HCT116 (cell line): ENCODE data around the gene ADAMTS1. TPM values are rescaled to one million over a fixed set of nuclear protein-coding genes. Genes with fewer than 3 reads are reported as not detected.

Experiments
- ATAC-seq: fragments of 200-7000 bp; cut with Tn5 transposase; 2 replicates; pipeline ENCODE4 v1.9.1; 2020; ENCODE audit warnings: mild to moderate bottlenecking, moderate library complexity
- BruUV-seq: library from RNA; stranded (reverse); fragments of 400-500 nt; replicated peaks from 2 replicates; lab custom pipeline; 2021; lab: Mats Ljungman, UMichigan
- CTCF ChIA-PET: fragments of 300-600 bp; sonication (Branson Sonifier 250); formaldehyde crosslinking; loops from one replicate; lab custom pipeline; 2021; ENCODE audit warnings: antibody characterized with exemption; lab: Charles Lee
- POLR2A ChIA-PET: fragments of 300-600, 350-600 bp; sonication (Branson Sonifier 250); formaldehyde crosslinking; loops from one replicate; lab custom pipeline; 2021; ENCODE audit warnings: antibody characterized with exemption; lab: Charles Lee
- RAD21 ChIA-PET, 2 experiments: fragments of 300-600 bp; sonication (Branson Sonifier 250); formaldehyde crosslinking; loops; one replicate each; lab custom pipeline; 2023; ENCODE audit warnings: low total read pairs in 2 of 2; ENCODE audit not compliant: uncharacterized antibody in 2 of 2, unreplicated experiment in 2 of 2, low non-redundant PET in 1 of 2; lab: Charles Lee
- DNase-seq: peaks from one replicate; pipeline ENCODE4 v3.0.0-alpha.2; 2010; ENCODE audit warnings: low read depth, low spot score
- H2AFZ ChIP-seq: fragments of 200-600 bp; shearing (Covaris generic), sonication (generic); 2 replicates; pipeline ENCODE4 v1.6.1; 2017; ENCODE audit warnings: low read depth, mixed run types, mixed read lengths, antibody characterized with exemption, low read length; ENCODE audit not compliant: poor library complexity, severe bottlenecking
- H3K27ac ChIP-seq: 2 replicates; pipeline ENCODE4 v1.5.1; 2012; ENCODE audit warnings: low read depth, low read length
- H3K27me3 ChIP-seq: fragments of 200-600 bp; sonication (generic); 2 replicates; pipeline ENCODE4 v1.6.1; 2016; ENCODE audit warnings: mixed run types, low read length, mixed read lengths; ENCODE audit not compliant: insufficient read depth
- H3K36me3 ChIP-seq, 2 experiments: fragments of 200-500 bp in 1 of 2; fragments of 200-600 bp in 1 of 2; sonication (Bioruptor generic) in 1 of 2; sonication (generic) in 1 of 2; 2 replicates each; pipeline versions ENCODE4 v1.5.1 to v1.6.1; 2014 to 2016; ENCODE audit warnings: low read length in 2 of 2, inconsistent platforms in 1 of 2, mixed read lengths in 1 of 2, mixed run types in 1 of 2; ENCODE audit not compliant: insufficient read depth in 2 of 2, control insufficient read depth in 1 of 2
- H3K4me1 ChIP-seq, 2 experiments: fragments of 200-600 bp in 1 of 2; sonication (generic) in 1 of 2; 2 replicates each; pipeline versions ENCODE4 v1.5.1 to v1.6.1; 2012 to 2017; ENCODE audit warnings: low read length in 2 of 2, inconsistent platforms in 1 of 2, mild to moderate bottlenecking in 1 of 2, mixed read lengths in 1 of 2, mixed run types in 1 of 2, moderate library complexity in 1 of 2; ENCODE audit not compliant: insufficient read depth in 2 of 2, control insufficient read depth in 1 of 2
- H3K4me2 ChIP-seq: fragments of 200-600 bp; sonication (generic); 2 replicates; pipeline ENCODE4 v1.6.1; 2017; ENCODE audit warnings: mixed run types, low read length, mixed read lengths
- H3K4me3 ChIP-seq, 2 experiments: fragments of 200-600 bp in 1 of 2; sonication (generic) in 1 of 2; replicated peaks in 1 of 2; 2 replicates each; pipeline ENCODE4 v1.5.1; 2011 to 2016; ENCODE audit warnings: low read length in 2 of 2, control low read depth in 1 of 2, low read depth in 1 of 2, mild to moderate bottlenecking in 1 of 2, mixed read lengths in 1 of 2, mixed run types in 1 of 2
- H3K79me2 ChIP-seq: fragments of 200-600 bp; sonication (generic); 2 replicates; pipeline ENCODE4 v1.6.1; 2017; ENCODE audit warnings: mild to moderate bottlenecking, mixed run types, low read length, moderate library complexity, mixed read lengths; ENCODE audit not compliant: insufficient read depth
- H3K9ac ChIP-seq: fragments of 200-600 bp; sonication (generic); 2 replicates; pipeline ENCODE4 v1.6.1; 2016; ENCODE audit warnings: low read length, mixed read lengths
- H3K9me2 ChIP-seq: fragments of 200-600 bp; sonication (generic), shearing (Covaris generic); 2 replicates; pipeline ENCODE4 v1.6.1; 2017; ENCODE audit warnings: mixed run types, mild to moderate bottlenecking, moderate library complexity; ENCODE audit not compliant: insufficient read depth
- H3K9me3 ChIP-seq, 2 experiments: fragments of 200-500 bp in 1 of 2; fragments of 200-600 bp in 1 of 2; sonication (Bioruptor generic) in 1 of 2; sonication (generic) in 1 of 2; 2 replicates each; pipeline ENCODE4 v1.6.1; 2014 to 2017; ENCODE audit warnings: low read length in 2 of 2, mixed read lengths in 2 of 2, inconsistent platforms in 1 of 2, low read depth in 1 of 2, mild to moderate bottlenecking in 1 of 2, mixed run types in 1 of 2, moderate library complexity in 1 of 2; ENCODE audit not compliant: control insufficient read depth in 1 of 2, insufficient read depth in 1 of 2
- H4K20me1 ChIP-seq: fragments of 200-600 bp; sonication (generic), shearing (Covaris generic); 2 replicates; pipeline ENCODE4 v1.6.1; 2017; ENCODE audit warnings: mixed run types, mild to moderate bottlenecking, moderate library complexity; ENCODE audit not compliant: insufficient read depth
- CEBPB ChIP-seq: IDR thresholded peaks from 2 replicates; pipeline ENCODE4 v1.6.1; 2012; ENCODE audit warnings: low read depth
- EZH2phosphoT487 ChIP-seq: fragments of 200-600 bp; IDR thresholded peaks from 2 replicates; pipeline ENCODE4 v1.6.1; 2018; ENCODE audit warnings: antibody characterized with exemption, borderline replicate concordance
- FOSL1 ChIP-seq: IDR thresholded peaks from 2 replicates; pipeline ENCODE4 v1.6.1; 2012; ENCODE audit warnings: low read depth
- JUND ChIP-seq: IDR thresholded peaks from 2 replicates; pipeline ENCODE4 v1.6.1; 2012
- POLR2AphosphoS5 ChIP-seq: IDR thresholded peaks from 2 replicates; pipeline ENCODE4 v1.6.1; 2011; ENCODE audit warnings: mild to moderate bottlenecking, low read depth, low read length, moderate library complexity
- RAD21 ChIP-seq: IDR thresholded peaks from 2 replicates; pipeline ENCODE4 v1.6.1; 2012; ENCODE audit warnings: low read depth, mild to moderate bottlenecking
- SRF ChIP-seq: IDR thresholded peaks from 2 replicates; pipeline ENCODE4 v1.6.1; 2012; ENCODE audit warnings: low read depth
- YY1 ChIP-seq: IDR thresholded peaks from 2 replicates; pipeline ENCODE4 v1.6.1; 2011; ENCODE audit warnings: low read length, low read depth, moderate library complexity, mild to moderate bottlenecking; ENCODE audit not compliant: insufficient replicate concordance; ENCODE audit errors: extremely low read depth
- ZFX ChIP-seq: fragments of 450-650 bp; IDR thresholded peaks from 2 replicates; pipeline ENCODE4 v1.6.1; 2017
- ZNF274 ChIP-seq: fragments of 200-500 bp; sonication (Bioruptor generic); IDR thresholded peaks from 2 replicates; pipeline ENCODE4 v1.6.1; 2014; ENCODE audit warnings: mild to moderate bottlenecking, low read depth, low read length, inconsistent platforms
- intact Hi-C: fragments of 100-400 bp; cut with micrococcal nuclease; formaldehyde crosslinking; loops from 2 replicates; pipeline ENCODE4 v1.10.0; 2022
- total RNA-seq: library from RNA; stranded (reverse); gene quantifications from one replicate; pipeline ENCODE4 v1.2.1, GENCODE V29; 2021; ENCODE audit not compliant: unreplicated experiment
- TF ChIP-seq, protein P1 (sequence below): IDR thresholded peaks from 2 replicates; pipeline ENCODE4 v1.6.1; 2011; ENCODE audit warnings: mild to moderate bottlenecking, low read length, moderate library complexity; ENCODE audit not compliant: insufficient replicate concordance; ENCODE audit errors: extremely low read depth
- TF ChIP-seq, protein P2 (sequence below): IDR thresholded peaks from 2 replicates; pipeline ENCODE4 v1.6.1; 2012
- TF ChIP-seq, protein P3 (sequence below), 3 experiments: fragments of 200-600 bp in 1 of 3; sonication (generic) in 1 of 3; IDR thresholded peaks in 2 of 3; conservative IDR thresholded peaks in 1 of 3; 2 replicates each; pipeline ENCODE4 v1.5.1; 2012 to 2017; ENCODE audit warnings: low read depth in 2 of 3, low read length in 2 of 3, antibody characterized with exemption in 1 of 3, borderline replicate concordance in 1 of 3, control low read depth in 1 of 3, mild to moderate bottlenecking in 1 of 3, mixed read lengths in 1 of 3, mixed run types in 1 of 3, moderate library complexity in 1 of 3; ENCODE audit not compliant: insufficient read depth in 1 of 3

ADAMTS1 gene
- total RNA-seq, 1 experiment from 2014 or later, result 0.98 TPM

DNA sequence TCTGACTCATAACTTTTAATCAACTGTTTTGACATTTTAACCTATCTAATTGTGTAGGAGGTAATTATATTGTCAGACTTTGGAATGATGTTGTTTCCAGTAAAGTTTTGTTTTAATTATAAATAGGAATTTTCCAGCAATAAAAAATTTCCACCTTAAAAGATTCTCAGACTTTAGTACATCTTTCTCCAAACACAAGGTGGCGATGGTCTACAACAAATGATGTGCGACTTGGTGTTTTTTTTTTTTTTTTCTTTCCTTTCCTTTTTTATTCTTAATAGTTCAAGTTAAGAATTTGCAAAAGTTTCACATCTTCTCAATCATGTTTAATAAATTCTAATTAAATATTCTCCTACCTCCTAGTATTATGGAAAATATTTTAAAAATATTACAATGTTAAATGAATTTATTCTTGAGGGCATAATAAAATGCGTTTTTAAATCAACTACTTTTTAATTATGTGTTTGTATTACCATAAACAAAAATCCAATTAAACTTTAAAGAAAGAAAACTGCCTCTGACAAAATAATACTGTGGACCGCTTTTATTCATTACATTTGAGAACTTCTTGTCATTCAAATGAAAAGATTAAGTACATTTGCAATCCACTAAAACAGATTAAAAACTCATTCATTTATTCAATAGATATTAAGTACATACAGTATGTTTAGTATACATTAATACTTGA is 4.4 kb upstream of the ADAMTS1 start:
- H3K4me3 ChIP-seq, result no peak overlapping the region
- H3K4me1 ChIP-seq, result no peaks in the 10 kb centered on the region
- DNase-seq (peak; percentile 6), ATAC-seq (no peak)
- H3K79me2 ChIP-seq, result no peaks in the 10 kb centered on the region
- H3K27me3 ChIP-seq, result no peaks in the 10 kb centered on the region
- no peaks in the 10 kb centered on the region for H3K36me3 ChIP-seq
- ChIA-PET CTCF (interaction anchor here (1.2 kb wide), 1 partner anchor 1896 kb away, joined by 7 read pairs; no protein-coding TSS in a partner anchor), POLR2A (no interaction called here), RAD21 (no interaction called here)
- no peaks in the 10 kb centered on the region for H4K20me1 ChIP-seq
- TF ChIP-seq, protein P1, sequence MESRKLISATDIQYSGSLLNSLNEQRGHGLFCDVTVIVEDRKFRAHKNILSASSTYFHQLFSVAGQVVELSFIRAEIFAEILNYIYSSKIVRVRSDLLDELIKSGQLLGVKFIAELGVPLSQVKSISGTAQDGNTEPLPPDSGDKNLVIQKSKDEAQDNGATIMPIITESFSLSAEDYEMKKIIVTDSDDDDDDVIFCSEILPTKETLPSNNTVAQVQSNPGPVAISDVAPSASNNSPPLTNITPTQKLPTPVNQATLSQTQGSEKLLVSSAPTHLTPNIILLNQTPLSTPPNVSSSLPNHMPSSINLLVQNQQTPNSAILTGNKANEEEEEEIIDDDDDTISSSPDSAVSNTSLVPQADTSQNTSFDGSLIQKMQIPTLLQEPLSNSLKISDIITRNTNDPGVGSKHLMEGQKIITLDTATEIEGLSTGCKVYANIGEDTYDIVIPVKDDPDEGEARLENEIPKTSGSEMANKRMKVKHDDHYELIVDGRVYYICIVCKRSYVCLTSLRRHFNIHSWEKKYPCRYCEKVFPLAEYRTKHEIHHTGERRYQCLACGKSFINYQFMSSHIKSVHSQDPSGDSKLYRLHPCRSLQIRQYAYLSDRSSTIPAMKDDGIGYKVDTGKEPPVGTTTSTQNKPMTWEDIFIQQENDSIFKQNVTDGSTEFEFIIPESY, result no peak
- peak; percentile 35 for TF ChIP-seq RAD21
- no peak for TF ChIP-seq FOSL1
- TF ChIP-seq, protein P2, sequence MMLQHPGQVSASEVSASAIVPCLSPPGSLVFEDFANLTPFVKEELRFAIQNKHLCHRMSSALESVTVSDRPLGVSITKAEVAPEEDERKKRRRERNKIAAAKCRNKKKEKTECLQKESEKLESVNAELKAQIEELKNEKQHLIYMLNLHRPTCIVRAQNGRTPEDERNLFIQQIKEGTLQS, result no peak
- TF ChIP-seq JUND, result no peak
- no peak for TF ChIP-seq ZFX
- no peak for TF ChIP-seq EZH2phosphoT487
- no peak for TF ChIP-seq CEBPB
- no peak for TF ChIP-seq ZNF274
- TF ChIP-seq SRF, result no peak
- no peak for TF ChIP-seq POLR2AphosphoS5
- TF ChIP-seq, protein P3, sequence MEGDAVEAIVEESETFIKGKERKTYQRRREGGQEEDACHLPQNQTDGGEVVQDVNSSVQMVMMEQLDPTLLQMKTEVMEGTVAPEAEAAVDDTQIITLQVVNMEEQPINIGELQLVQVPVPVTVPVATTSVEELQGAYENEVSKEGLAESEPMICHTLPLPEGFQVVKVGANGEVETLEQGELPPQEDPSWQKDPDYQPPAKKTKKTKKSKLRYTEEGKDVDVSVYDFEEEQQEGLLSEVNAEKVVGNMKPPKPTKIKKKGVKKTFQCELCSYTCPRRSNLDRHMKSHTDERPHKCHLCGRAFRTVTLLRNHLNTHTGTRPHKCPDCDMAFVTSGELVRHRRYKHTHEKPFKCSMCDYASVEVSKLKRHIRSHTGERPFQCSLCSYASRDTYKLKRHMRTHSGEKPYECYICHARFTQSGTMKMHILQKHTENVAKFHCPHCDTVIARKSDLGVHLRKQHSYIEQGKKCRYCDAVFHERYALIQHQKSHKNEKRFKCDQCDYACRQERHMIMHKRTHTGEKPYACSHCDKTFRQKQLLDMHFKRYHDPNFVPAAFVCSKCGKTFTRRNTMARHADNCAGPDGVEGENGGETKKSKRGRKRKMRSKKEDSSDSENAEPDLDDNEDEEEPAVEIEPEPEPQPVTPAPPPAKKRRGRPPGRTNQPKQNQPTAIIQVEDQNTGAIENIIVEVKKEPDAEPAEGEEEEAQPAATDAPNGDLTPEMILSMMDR (IDR thresholded peaks at IDR 0.05 in 2 of 3, conservative IDR thresholded peaks at IDR 0.05 in 1 of 3; ENCODE audit: borderline replicate concordance in 1 of 3, insufficient read depth in 1 of 3, low read depth in 2 of 3, low read length in 2 of 3), result peak in 2 of 3 experiments; percentile 17 to 40; a peak in 3 of 6 replicates
- TF ChIP-seq YY1, result no peak
- no peak overlapping the region for H3K4me2 ChIP-seq
- intact Hi-C loops, result loop anchor here (1.0 to 5.0 kb wide), 3 partner anchors 851 to 1896 kb away; no protein-coding TSS in a partner anchor
- no TSS peak for BruUV-seq
- H3K9me2 ChIP-seq, result no peaks in the 10 kb centered on the region
- H3K9ac ChIP-seq, result no peak overlapping the region
- no peak overlapping the region for H3K27ac ChIP-seq
- no peak overlapping the region for H2AFZ ChIP-seq
- H3K9me3 ChIP-seq, result 0 out of 4 replicates have a peak, but pooled peaks cover 0 to 5% of the 10 kb centered on the region in 2 experiments
